Activated naive CD4-positive, alpha-beta T cell treated with anti-CD3 and anti-CD28 coated beads, Interleukin-2, amount 50 U/mL, for 24 hours (primary cell): Measurements from ENCODE around the gene DEPDC4.
"Not testable (repeated sequence)": the region's sequence is repeated elsewhere in the genome, so short reads cannot be mapped to it uniquely, and the experiment has no call there.

ENCODE experiments used
- H3K27ac Mint-ChIP-seq: one replicate; pipeline ENCODE4 v1.8.0; 2021; ENCODE audit warnings: mild to moderate bottlenecking, mixed read lengths
- H3K27me3 Mint-ChIP-seq: one replicate; pipeline ENCODE4 v1.8.0; 2021; ENCODE audit warnings: mixed read lengths
- H3K36me3 Mint-ChIP-seq: one replicate; pipeline ENCODE4 v1.8.0; 2021; ENCODE audit warnings: mixed read lengths
- H3K4me1 Mint-ChIP-seq: one replicate; pipeline ENCODE4 v1.8.0; 2021; ENCODE audit warnings: mixed read lengths
- H3K4me3 Mint-ChIP-seq: one replicate; pipeline ENCODE4 v1.8.0; 2021; ENCODE audit warnings: mild to moderate bottlenecking, mixed read lengths
- H3K9me3 Mint-ChIP-seq: one replicate; pipeline ENCODE4 v1.8.0; 2021; ENCODE audit warnings: mixed read lengths

The DEPDC4 gene

GRCh38 chr12:100266835-100267602 is at the start of gene DEPDC4, which contains the start of gene SCYL2:
Gene DEPDC4 (minus strand): TSS chr12:100267079. CDS start chr12:100267076, 3 bp downstream.
Gene SCYL2 (plus strand): TSS chr12:100267177. CDS start chr12:100282971, 15,794 bp downstream.
- Mint-ChIP-seq H3K4me1 (peaks cover 38% of the 10 kb centered on the region), H3K27ac (peak within 1 kb of the TSS; percentile 98), H3K9me3 (no peaks in the 10 kb centered on the region)

GRCh38 chr12:100311317-100311716 is 44.4 kb upstream of the DEPDC4 start:
- no peak overlapping the region for H3K27ac Mint-ChIP-seq
- peaks cover 17% of the 10 kb centered on the region for H3K36me3 Mint-ChIP-seq
- no peaks in the 10 kb centered on the region for H3K4me1 Mint-ChIP-seq
- no peak overlapping the region for H3K4me3 Mint-ChIP-seq
- no peaks in the 10 kb centered on the region for H3K27me3 Mint-ChIP-seq
- H3K9me3 Mint-ChIP-seq = no peaks in the 10 kb centered on the region

More at GRCh38 chr12:100266835-100267602, at the start of gene DEPDC4, which contains the start of gene SCYL2:
- peaks cover 2% of the 10 kb centered on the region for H3K36me3 Mint-ChIP-seq
- H3K27me3 Mint-ChIP-seq = no peaks in the 10 kb centered on the region
- peak within 1 kb of the TSS; percentile 99 for H3K4me3 Mint-ChIP-seq

GRCh38 chr12:100308138-100308537 is 41.3 kb upstream of the DEPDC4 start:
- H3K27me3 Mint-ChIP-seq, H3K27ac Mint-ChIP-seq, H3K4me1 Mint-ChIP-seq, H3K4me3 Mint-ChIP-seq: not testable (repeated sequence)
- Mint-ChIP-seq H3K36me3 (peaks cover 34% of the 10 kb centered on the region), H3K9me3 (peaks cover 11% of the 10 kb centered on the region)

GRCh38 chr12:100304334-100304733 is 37.5 kb upstream of the DEPDC4 start:
- H3K4me1 Mint-ChIP-seq, H3K27ac Mint-ChIP-seq, H3K27me3 Mint-ChIP-seq, H3K4me3 Mint-ChIP-seq: not testable (repeated sequence)
- Mint-ChIP-seq H3K36me3 (peaks cover 61% of the 10 kb centered on the region), H3K9me3 (peaks cover 22% of the 10 kb centered on the region)

- Mint-ChIP-seq H3K27ac (no peak overlapping the region), H3K27me3 (no peaks in the 10 kb centered on the region), H3K36me3 (peaks cover 62% of the 10 kb centered on the region), H3K4me3 (no peak overlapping the region), H3K9me3 (peaks cover 24% of the 10 kb centered on the region), H3K4me1 (peaks cover 7% of the 10 kb centered on the region)
Measured at GRCh38 chr12:100303831-100304230, 37.0 kb upstream of the DEPDC4 start.

GRCh38 chr12:100302081-100302480 is 35.2 kb upstream of the DEPDC4 start:
- peaks cover 24% of the 10 kb centered on the region for H3K9me3 Mint-ChIP-seq
- H3K4me1 Mint-ChIP-seq = peaks cover 7% of the 10 kb centered on the region
- no peaks in the 10 kb centered on the region for H3K27me3 Mint-ChIP-seq
- H3K27ac Mint-ChIP-seq = no peak overlapping the region
- H3K36me3 Mint-ChIP-seq = peaks cover 67% of the 10 kb centered on the region
- H3K4me3 Mint-ChIP-seq = no peak overlapping the region

GRCh38 chr12:100295764-100296555 is 29.1 kb upstream of the DEPDC4 start:
- peaks cover 33% of the 10 kb centered on the region for H3K36me3 Mint-ChIP-seq
- peaks cover 4% of the 10 kb centered on the region for H3K4me1 Mint-ChIP-seq
- no peaks in the 10 kb centered on the region for H3K27me3 Mint-ChIP-seq
- H3K4me3 Mint-ChIP-seq = no peak overlapping the region
- peaks cover 12% of the 10 kb centered on the region for H3K9me3 Mint-ChIP-seq
- H3K27ac Mint-ChIP-seq = no peak overlapping the region

- H3K9me3 Mint-ChIP-seq, H3K27me3 Mint-ChIP-seq, H3K27ac Mint-ChIP-seq, H3K4me1 Mint-ChIP-seq, H3K4me3 Mint-ChIP-seq: not testable (repeated sequence)
- peaks cover 22% of the 10 kb centered on the region for H3K36me3 Mint-ChIP-seq
Measured at GRCh38 chr12:100294366-100294765, 27.5 kb upstream of the DEPDC4 start.

GRCh38 chr12:100293017-100293416 is 26.1 kb upstream of the DEPDC4 start:
- Mint-ChIP-seq H3K27me3 (no peaks in the 10 kb centered on the region), H3K4me1 (no peaks in the 10 kb centered on the region), H3K36me3 (peaks cover 16% of the 10 kb centered on the region), H3K27ac (no peak overlapping the region), H3K9me3 (no peaks in the 10 kb centered on the region), H3K4me3 (no peak overlapping the region)

- Mint-ChIP-seq H3K4me1 (no peaks in the 10 kb centered on the region), H3K9me3 (no peaks in the 10 kb centered on the region), H3K4me3 (no peak overlapping the region), H3K36me3 (peaks cover 13% of the 10 kb centered on the region), H3K27me3 (no peaks in the 10 kb centered on the region), H3K27ac (no peak overlapping the region)
Measured at GRCh38 chr12:100290016-100290415, 23.1 kb upstream of the DEPDC4 start.

GRCh38 chr12:100289038-100289437 is 22.2 kb upstream of the DEPDC4 start:
- peaks cover 13% of the 10 kb centered on the region for H3K36me3 Mint-ChIP-seq
- H3K27me3 Mint-ChIP-seq = no peaks in the 10 kb centered on the region
- no peak overlapping the region for H3K4me3 Mint-ChIP-seq
- H3K9me3 Mint-ChIP-seq = no peaks in the 10 kb centered on the region
- no peak overlapping the region for H3K27ac Mint-ChIP-seq
- H3K4me1 Mint-ChIP-seq = no peaks in the 10 kb centered on the region

- H3K27me3 Mint-ChIP-seq, H3K36me3 Mint-ChIP-seq, H3K9me3 Mint-ChIP-seq, H3K27ac Mint-ChIP-seq, H3K4me1 Mint-ChIP-seq, H3K4me3 Mint-ChIP-seq: not testable (repeated sequence)
Measured at GRCh38 chr12:100284556-100284955, 17.7 kb upstream of the DEPDC4 start.

GRCh38 chr12:100279607-100280244 is 12.8 kb upstream of the DEPDC4 start:
- H3K36me3 Mint-ChIP-seq = peaks cover 2% of the 10 kb centered on the region
- peaks cover 37% of the 10 kb centered on the region for H3K4me1 Mint-ChIP-seq
- no peak overlapping the region for H3K4me3 Mint-ChIP-seq
- no peaks in the 10 kb centered on the region for H3K9me3 Mint-ChIP-seq
- H3K27ac Mint-ChIP-seq = no peak overlapping the region
- H3K27me3 Mint-ChIP-seq = no peaks in the 10 kb centered on the region

- no peaks in the 10 kb centered on the region for H3K27me3 Mint-ChIP-seq
- H3K27ac Mint-ChIP-seq = no peak overlapping the region
- H3K36me3 Mint-ChIP-seq = peaks cover 2% of the 10 kb centered on the region
- H3K4me1 Mint-ChIP-seq = peaks cover 42% of the 10 kb centered on the region
- no peaks in the 10 kb centered on the region for H3K9me3 Mint-ChIP-seq
- H3K4me3 Mint-ChIP-seq = no peak overlapping the region
Measured at GRCh38 chr12:100279159-100279558, 12.3 kb upstream of the DEPDC4 start.

- Mint-ChIP-seq H3K27me3 (no peaks in the 10 kb centered on the region), H3K4me1 (peaks cover 74% of the 10 kb centered on the region), H3K27ac (no peak overlapping the region), H3K36me3 (peaks cover 4% of the 10 kb centered on the region), H3K9me3 (no peaks in the 10 kb centered on the region), H3K4me3 (no peak overlapping the region)
Measured at GRCh38 chr12:100274291-100274690, 7.4 kb upstream of the DEPDC4 start.

- H3K36me3 Mint-ChIP-seq = peaks cover 4% of the 10 kb centered on the region
- no peak overlapping the region for H3K4me3 Mint-ChIP-seq
- no peak overlapping the region for H3K27ac Mint-ChIP-seq
- H3K27me3 Mint-ChIP-seq = no peaks in the 10 kb centered on the region
- no peaks in the 10 kb centered on the region for H3K9me3 Mint-ChIP-seq
- peaks cover 74% of the 10 kb centered on the region for H3K4me1 Mint-ChIP-seq
Measured at GRCh38 chr12:100273782-100274181, 6.9 kb upstream of the DEPDC4 start.
